ENCODE data around the gene ZNF827. TPM values are rescaled to one million over a fixed set of nuclear protein-coding genes. Genes with fewer than 3 reads are reported as not detected.

The ZNF827 gene
- total and polyA plus RNA-seq, 2 of the 13 experiments (the other 11 are each of a cell fraction or from before 2014, with no cell fraction given): 2.8 TPM

DNA sequence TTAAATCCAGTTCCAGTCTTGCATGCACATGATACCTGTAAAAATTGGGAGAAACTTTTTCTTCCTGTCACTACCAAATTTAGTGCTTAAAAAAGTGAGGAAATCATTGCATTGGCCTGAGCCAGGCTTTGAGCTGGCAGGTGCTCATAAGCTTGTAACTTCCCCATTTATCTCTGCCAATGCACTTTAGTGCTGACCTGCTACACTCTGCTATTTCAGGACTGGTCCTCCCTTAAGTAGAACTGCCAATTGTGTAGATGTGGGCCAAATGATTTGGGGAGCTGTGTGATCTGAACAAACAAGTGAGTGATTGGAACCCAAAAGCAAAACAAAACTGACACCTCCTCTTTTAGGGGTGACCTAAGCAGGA, 51.8 kb downstream of the ZNF827 start:
- BruUV-seq (replicated peaks): no TSS peak
- H3K79me2 ChIP-seq (ENCODE audit: insufficient read depth, low read length): no peaks in the 10 kb centered on the region
- H3K4me1 ChIP-seq (ENCODE audit: insufficient read depth, low read length): no peaks in the 10 kb centered on the region
- in situ Hi-C loops (cut with HindIII; ENCODE audit: extremely low pct_ligation_motif_present, low pct_unique_long_range_greater_than_20kb) (no loop called here), intact Hi-C loops (cut with micrococcal nuclease; ENCODE audit: unreplicated experiment) (no loop called here)
- TF ChIP-seq FOXM1 (CRISPR knock-in tag; IDR thresholded peaks at IDR 0.05) (no peak), ZMAT5 (CRISPR knock-in tag; IDR thresholded peaks at IDR 0.05; ENCODE audit: borderline replicate concordance, low read depth) (no peak), ZNF468 (CRISPR knock-in tag; IDR thresholded peaks at IDR 0.05) (no peak), PCBP1 (IDR thresholded peaks at IDR 0.05; ENCODE audit: borderline replicate concordance, low read depth, low read length) (no peak), RFXAP (CRISPR knock-in tag; IDR thresholded peaks at IDR 0.05; ENCODE audit: borderline replicate concordance) (no peak), ZNF781 (CRISPR knock-in tag; IDR thresholded peaks at IDR 0.05; ENCODE audit: borderline replicate concordance, not compliant biosample characterization) (no peak), THAP8 (CRISPR knock-in tag; IDR thresholded peaks at IDR 0.05; ENCODE audit: borderline replicate concordance) (no peak), ZNF558 (CRISPR knock-in tag; IDR thresholded peaks at IDR 0.05; ENCODE audit: borderline replicate concordance) (no peak), HDAC1 (CRISPR knock-in tag; IDR thresholded peaks at IDR 0.05) (no peak), GTF3A (CRISPR knock-in tag; conservative IDR thresholded peaks at IDR 0.05) (no peak), ELK4 (CRISPR knock-in tag; IDR thresholded peaks at IDR 0.05; ENCODE audit: borderline replicate concordance) (no peak), CSRNP1 (CRISPR knock-in tag; IDR thresholded peaks at IDR 0.05) (no peak), HOXA3 (CRISPR knock-in tag; IDR thresholded peaks at IDR 0.05) (no peak)
- ChIA-PET POLR2A (no interaction called here), CTCF (ENCODE audit: low intra/inter-chr PET ratio, low total read pairs) (no interaction called here)
- DNase-seq (ENCODE audit: low spot score) (no peak), ATAC-seq (no peak), FAIRE-seq (no peak)
- H3K27ac ChIP-seq (ENCODE audit: extremely low read length, insufficient read depth, low read length): no peak overlapping the region
- H3K36me3 ChIP-seq (replicated peaks in 1 of 2; ENCODE audit: control insufficient read depth in 1 of 2, insufficient read depth in 2 of 2, low read length in 2 of 2): peaks cover 5 to 14% of the 10 kb centered on the region in 2 experiments
- H3K4me2 ChIP-seq (ENCODE audit: low read depth, low read length): no peak overlapping the region
- no peak overlapping the region for H2AFZ ChIP-seq (ENCODE audit: low read length)
- H4K20me1 ChIP-seq (ENCODE audit: insufficient read depth, low read length): no peaks in the 10 kb centered on the region
- no peak overlapping the region for H3K9ac ChIP-seq (ENCODE audit: insufficient read depth, low read depth, low read length)
- no peaks in the 10 kb centered on the region for H3K27me3 ChIP-seq (ENCODE audit: control insufficient read depth in 1 of 2, insufficient read depth in 2 of 2, low read length in 2 of 2)
- H3K9me3 ChIP-seq (ENCODE audit: low read length): no peaks in the 10 kb centered on the region
- no peak overlapping the region for H3K4me3 ChIP-seq (replicated peaks in 1 of 3; ENCODE audit: insufficient read depth in 1 of 3, low read depth in 2 of 3, low read length in 3 of 3)

Measured in HepG2 (cell line).